HG02678 (cell line): Measurements from ENCODE around the gene LCN15.
"Not testable (repeated sequence)": the region's sequence is repeated elsewhere in the genome, so short reads cannot be mapped to it uniquely, and the experiment has no call there.

ENCODE experiments used
- ATAC-seq: cut with Tn5 transposase; IDR thresholded peaks from one replicate; pipeline ENCODE4 v1.9.1; 2021; ENCODE audit warnings: mild to moderate bottlenecking, moderate library complexity; ENCODE audit not compliant: unreplicated experiment

Gene LCN15

DNA sequence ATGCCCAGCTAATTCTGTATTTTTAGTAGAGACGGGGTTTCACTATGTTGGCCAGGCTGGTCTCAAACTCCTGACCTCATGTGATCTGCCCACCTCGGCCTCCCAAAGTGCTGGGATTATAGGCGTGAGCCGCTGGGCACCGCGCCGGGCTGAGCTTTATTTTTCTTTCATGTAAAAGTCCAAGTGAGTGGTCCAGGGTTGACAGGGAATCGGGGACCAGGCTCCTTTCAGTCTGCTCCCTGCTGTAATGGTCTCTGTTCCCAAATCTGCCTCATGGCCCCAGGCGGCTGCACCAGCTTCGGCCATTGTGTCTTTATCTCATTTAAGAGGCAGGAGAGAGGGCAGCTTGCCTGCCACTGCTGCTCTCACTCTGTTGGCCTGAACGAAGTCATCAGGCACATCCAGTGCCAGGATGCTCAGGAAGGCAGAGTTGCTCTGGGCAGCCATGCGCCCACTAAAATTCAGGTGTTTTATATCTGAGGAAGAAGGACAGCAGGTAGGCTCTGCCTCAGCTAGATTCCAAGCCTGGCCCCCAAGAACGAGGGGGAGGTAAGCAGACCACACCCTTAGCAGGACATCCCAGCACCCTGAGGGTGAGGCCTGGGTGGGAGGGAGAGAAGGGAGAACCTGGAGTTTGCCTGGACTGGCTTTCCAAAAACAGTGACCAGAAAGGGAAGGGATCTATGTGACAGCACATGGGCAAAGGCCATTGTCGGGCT lies 30.1 kb upstream of the LCN15 start:
- ATAC-seq, result no peak

DNA sequence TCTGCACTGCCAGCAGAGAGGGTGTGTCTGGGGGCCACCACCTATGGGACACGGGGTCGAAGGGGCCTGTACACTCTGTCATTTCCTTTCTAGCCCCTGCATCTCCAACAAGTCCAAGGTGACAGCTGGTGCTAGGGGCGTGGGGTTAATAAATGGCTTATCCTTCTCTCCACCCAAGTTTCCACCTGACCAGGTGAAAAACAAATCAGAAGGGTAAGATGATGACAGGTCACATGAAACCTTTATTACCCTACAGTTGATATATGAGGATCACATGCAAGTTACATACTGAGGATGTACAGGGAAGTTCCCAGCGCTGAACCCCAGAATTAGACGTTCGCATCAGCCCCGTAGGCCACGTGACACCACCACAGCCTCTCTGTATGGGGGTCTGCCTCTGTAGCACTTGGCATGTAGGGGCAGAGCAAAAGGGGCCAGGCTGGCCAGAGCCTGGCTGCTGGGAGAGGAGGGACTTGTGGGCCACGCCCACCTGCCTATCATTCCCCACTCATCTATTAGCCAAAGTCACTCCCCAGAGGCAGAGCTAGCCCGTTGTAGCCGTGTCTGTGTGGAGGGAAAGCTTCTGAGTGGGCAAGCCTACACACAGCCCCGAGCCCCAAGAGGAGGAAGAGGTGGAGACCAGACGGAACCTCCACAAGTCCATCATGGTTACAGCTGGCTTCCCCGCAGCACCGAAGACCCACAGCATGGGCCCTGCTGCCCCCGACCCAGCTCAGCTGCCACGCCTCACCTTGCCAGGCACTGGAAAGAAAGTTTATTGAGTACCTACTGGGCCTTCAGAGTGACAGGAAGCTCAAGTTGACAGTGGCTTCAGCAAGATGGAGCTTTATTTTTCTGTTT lies 29.0 kb upstream of the LCN15 start:
- no peak for ATAC-seq

DNA sequence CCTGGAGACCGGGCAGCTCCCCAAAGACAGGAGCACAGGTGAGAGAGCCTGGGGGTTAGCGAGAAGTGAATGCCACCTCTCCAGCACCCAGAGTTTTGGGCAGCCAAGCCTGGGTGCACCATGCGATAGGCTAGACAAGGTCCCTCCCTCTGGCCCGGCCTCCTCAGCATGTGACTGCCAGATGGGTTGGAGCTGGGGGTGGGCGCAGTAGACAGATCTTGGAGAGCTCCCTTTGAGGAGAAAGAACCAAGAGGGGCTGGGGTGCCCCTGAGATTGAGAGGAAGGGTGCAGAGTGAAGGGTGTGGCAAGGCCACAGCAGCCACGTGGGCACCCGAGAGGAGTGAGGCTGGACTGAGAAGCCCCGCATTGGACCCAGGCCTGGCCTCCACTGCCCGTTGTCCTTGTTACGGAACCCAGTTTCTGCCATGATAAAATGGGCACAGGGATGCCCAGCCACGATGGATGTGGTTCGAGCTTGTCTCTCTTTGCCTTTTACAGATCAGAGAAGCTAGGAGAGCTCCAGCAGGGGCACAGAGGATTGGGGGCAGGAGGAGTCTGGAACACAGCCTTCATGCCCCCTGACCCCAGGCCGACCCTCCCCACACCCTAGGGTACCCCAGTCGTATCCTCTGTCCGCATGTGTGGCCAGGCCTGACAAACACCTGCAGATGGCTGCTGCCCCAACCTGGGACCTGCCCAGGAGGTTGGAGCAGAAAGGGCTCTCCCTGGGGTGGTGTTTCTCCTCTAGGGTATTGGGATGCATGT lies 28.2 kb upstream of the LCN15 start:
- ATAC-seq, result no peak

DNA sequence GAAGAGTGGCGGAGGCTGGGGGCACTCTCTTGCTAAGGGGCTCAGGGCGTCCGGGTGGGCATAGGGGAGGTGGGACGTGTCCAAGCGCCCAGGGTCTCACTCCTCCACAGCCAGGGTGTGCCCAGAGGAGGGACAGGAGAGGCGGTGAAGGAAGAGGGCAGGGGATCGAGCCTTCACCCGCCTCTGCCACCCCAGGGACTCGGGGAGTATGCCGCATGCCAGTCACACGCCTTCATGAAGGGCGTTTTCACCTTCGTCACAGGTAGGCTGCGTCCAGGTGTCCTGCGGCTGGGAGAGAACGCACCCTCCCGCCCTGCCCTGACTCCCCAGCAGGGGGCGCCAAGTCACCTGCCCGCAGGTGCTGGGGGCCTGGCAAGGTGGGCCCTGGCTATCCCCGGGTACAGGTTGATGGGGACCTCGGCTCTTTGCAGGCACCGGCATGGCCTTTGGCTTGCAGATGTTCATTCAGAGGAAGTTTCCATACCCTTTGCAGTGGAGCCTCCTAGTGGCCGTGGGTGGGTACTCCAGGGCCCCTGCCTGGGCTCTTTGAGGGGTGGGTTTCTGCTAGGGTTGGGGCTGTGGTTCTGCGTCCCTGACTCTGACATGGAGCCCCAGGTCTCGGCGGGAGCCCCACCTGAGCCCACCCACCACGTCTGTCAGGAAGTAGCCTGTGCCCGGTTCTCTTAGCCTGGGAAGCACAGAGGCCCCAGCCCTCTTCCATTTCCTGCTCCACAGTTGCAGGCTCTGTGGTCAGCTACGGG lies 27.4 kb upstream of the LCN15 start:
- peak; percentile 4 for ATAC-seq

DNA sequence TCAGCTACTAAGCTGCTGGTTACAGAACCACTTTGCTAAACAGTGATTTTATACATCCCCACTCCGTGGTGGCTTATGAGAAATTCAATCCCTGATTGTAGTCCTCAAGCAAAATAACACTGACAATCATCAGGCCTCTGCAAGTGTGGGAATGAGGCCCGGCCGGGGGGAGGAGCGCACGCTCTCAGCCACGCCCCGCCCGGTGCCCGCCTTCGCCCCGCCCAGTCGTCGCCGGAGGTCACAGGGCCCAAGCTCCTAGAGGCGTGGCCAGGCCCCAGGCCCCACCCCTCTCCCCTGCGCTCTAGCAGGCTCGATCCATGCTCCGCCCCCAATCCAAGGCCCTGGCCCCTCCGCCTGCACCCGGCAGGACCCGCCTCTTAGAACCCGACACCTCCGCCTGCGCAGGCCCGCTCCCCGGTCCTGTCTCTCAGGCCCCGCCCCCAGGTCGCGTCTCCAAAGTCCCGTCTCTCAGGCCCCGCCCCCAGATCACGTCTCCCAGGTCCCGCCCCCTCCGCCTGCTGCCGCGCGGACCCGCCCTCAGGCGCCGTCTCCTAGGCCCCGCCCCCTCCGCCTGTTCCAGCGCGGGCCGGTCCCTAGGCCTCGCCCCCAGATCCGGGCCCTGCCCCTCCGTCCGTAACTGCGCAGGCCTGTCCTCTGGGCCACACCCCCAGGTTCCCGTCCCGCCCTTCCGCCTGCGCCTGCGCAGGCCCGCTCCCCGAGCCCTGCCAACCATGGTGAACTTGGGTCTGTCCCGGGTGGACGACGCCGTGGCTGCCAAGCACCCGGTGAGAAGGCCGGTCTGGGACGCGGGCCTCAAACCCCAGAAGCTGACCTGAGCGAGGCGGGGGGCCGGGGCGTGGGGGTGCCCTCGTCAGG lies 26.6 kb upstream of the LCN15 start, which contains the start of gene TMEM141:
TMEM141 (plus strand) TSS at position 705 of the 876 bp plus-strand sequence; CDS start at position 732, 27 bp downstream.
- peak; percentile 82 for ATAC-seq

DNA sequence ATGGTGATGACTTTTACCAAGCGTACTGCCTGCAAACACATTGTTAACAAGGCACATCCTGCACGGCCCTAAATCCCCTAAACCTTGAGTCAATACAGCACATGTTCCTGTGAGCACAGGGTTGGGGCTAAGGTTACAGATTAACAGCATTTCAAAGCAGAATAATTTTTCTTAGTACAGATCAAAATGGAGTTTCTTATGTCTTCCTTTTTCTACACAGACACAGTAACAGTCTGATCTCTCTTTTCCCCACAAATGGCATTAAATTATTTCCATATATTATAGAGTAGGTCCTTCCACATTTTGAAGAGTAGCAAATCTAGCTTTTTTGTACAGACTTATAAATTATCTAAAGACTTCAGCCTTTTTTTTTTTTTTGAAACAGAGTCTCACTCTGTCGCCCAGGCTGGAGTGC lies 25.2 kb upstream of the LCN15 start:
- no peak for ATAC-seq

DNA sequence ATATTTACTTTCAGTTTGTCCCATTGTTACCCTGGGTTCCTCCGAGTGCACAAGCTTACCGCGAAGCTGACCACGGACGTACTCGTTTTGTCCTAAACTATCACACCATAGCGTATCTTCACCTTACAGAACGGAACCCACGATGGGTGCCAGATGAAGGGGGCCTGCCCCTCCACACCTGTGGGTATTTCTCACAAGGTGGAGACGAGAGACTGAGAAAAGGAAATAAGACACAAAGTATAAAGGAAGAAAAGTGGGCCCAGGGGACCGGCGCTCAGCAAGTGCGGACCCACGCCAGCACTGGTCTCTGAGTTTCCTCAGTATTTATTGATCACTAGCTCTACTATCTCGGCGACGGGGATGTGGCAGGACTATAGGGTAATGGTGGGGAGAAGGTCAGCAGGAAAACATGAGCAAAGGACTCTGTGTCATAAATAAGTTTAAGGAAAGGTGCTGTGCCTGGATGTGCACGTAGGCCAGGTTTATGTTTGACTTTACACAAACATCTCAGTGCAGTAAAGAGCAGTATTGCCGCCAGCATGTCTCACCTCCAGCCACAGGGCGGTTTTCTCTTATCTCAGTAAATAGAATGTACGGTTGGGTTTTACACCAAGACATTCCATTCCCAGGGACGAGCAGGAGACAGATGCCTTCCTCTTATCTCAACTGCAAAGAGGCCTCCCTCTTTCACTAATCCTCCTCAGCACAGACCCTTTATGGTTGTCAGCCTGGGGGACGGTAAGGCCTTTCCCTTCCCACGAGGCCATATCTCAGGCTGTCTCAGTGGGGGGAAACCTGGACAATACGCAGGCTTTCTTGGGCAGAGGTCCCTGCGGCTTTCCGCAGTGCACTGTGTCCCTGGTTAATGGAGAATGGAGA lies 24.6 kb upstream of the LCN15 start:
- ATAC-seq, result not testable (repeated sequence)

DNA sequence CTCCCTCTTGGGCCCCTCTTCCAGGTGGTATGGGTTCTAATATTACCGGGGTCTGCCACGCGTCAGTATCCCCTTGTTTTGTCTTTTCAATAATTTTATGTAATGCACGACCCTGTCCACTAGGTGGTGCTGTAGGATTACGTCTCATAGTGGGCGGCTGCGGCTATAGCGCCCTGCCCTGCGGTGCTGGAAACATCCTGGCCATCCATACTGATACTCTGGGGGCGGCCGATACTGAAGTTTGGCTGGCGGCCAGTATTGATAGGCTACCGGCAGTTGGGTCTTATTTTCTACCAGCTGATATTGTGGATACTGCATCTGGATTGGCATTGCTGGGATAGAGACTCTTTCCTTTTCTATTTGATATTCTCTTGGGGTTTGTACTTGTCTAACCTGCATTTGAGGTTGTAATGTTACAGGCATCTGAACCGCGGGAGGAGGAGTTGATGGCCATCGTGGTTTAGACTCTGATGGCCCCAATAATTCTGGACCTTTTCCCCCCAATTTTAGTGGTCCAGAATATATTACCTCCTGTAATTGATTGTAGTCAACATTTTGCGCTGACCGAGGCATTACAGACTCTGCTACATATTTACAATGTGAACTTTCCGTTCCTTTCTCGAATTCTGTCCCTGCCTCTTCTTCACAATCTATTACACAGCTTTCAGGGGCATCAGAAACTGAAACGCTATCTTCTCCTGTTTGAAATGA lies 23.5 kb upstream of the LCN15 start:
- ATAC-seq, result no peak

DNA sequence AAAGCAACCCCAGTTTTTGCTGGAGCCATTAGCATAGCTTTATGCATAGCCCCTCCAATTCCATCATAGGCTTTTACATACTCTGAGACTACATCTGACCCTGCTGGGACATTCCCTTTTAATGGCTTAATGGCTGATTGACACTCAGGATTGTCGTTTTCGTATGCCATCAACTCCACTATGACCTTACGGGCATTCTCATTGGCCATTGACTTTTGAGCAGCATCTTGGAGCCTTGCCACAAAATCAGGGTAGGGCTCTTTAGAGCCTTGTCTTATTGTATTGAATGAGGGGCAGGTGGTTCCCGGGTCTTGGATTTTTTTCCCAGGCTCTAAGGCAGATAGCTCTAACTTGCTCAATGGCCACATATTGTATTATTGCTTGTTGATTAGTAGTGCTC lies 22.7 kb upstream of the LCN15 start:
- not testable (repeated sequence) for ATAC-seq

DNA sequence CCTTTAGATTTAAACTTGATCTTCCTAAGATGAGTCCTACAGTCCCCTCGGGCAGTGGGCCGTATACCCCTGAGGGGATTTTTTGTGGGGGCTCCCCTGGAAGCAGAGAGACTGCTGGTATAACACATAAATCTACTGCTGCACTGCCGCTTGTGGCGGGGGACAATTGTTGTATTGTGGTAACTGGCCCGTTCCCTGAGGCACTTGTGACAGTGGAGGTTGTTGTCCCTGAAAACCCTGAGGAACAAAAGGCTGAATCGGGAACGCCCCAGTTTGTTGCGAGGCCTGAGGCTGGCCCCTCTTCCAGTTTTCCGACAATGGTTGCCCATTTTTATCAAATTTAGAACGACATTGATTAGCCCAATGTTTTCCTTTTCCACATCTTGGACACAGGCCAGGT lies 22.1 kb upstream of the LCN15 start:
- ATAC-seq, result no peak

DNA sequence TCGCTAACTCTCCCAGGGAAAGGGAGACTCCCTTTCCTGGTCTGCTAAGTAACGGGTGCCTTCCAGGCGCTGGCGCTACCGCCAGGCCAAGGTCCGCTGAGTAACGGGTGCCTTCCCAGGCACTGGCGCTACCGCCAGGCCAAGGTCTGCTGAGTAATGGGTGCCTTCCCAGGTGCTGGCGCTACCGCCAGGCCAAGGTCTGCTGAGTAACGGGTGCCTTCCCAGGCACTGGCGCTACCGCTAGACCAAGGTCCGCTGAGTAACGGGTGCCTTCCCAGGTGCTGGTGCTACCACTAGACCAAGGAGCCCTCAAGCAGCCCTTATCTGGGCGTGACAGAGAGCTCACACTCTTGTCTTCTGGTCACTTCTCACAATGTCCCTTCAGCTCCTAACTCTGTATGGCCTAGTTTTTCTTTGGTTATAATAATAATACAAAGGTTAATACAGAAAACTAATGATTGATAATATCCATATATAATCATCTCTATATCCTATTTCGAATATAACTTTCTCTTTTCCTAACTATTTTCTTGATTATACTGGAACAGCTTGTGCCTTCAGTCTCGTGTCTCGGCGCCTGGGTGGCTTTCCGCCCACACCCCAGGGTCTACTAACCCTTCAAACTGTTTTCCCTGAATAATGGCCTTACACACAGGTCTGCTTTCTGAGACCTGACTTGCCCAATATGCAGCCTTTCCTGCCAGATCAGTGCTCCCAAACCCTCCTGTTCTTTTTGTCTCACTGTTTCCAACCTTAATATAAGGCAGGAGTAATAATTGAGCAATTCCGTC lies 21.4 kb upstream of the LCN15 start:
- ATAC-seq, result not testable (repeated sequence)

DNA sequence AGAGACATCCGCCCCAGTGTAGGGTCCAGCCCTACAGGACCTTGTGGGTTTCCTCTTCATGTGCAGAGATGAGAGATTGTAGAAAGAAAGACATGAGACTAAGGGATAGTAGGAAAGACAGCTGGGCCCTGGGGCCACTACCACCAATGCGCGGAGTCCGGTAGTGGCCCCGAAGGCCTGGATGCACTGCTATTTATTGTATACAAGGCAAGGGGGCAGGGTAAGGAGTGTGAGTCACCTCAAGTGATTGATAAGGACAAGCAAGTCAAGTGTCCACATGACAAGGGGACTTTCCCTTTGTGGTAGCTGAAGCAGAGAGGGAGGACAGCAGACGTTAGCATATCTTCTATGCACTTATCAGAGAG lies 20.7 kb upstream of the LCN15 start:
- ATAC-seq, result no peak

DNA sequence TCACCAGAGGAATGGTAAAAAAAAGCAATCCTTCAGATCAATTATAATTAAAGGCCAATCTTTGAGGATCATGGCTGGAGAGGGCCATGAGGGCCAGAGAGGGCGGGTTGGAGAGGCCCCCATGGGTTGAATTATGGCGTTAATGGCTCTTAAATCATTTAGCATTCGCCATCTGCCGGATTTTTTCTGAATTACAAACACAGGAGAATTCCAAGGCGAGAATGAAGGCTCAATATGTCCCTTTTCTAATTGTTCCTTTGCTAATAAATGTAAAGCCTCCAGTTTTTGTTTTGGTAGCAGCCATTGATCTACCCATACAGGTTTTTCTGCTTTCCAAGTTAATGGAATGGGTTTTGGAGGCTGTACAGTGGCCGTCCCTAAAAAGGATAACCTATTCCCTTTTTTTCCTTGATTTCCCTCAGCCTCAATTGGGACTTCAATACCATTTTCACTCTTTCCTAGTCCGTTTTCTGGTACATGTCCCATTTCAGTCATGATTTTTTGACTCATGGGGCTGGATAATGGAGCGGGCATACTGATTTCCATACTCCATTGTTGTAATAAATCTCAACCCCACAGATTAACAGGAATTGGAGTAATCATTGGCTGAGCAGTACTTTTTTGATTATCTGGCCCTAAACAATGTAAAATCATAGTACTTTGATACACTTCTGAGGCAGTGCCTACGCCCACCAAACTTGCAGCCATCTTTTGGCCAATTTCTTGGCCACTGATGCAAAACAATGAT lies 20.1 kb upstream of the LCN15 start:
- no peak for ATAC-seq

DNA sequence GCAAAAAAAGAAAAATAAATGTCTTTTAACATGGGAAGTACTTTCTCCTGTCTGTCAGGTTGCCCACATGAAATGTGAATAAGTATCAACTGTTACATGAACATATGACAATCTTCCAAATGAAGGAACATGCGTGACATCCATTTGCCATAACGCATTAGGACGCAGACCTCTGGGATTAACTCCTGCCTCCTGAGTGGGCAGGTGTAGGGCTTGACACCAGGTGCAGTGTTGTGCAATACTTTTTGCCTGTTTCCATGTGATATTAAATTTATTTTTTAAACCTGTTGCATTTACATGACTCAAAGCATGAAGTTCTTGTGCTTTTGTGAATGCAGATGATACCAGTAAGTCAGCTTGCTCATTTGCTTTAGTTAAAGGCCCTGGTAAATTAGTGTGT lies 18.1 kb upstream of the LCN15 start:
- ATAC-seq, result no peak

DNA sequence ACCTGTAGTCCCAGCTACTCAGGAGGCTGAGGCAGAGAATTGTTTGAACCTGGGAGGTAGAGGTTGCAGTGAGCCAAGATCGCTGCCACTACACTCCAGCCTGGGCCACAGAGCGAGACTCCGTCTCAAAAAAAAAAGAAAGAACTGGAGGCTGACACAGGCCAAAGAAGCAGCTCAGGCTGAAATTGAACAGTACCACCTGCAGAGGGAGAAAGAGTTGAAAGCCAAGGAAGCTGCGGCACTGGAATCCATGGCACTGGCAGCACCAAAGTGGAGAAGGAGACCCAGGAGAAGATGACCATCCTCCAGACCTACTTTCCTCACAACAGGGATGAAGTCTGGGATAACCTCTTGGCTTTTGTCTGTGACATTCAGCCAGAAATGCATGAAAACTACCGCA lies 15.5 kb upstream of the LCN15 start:
- no peak for ATAC-seq

DNA sequence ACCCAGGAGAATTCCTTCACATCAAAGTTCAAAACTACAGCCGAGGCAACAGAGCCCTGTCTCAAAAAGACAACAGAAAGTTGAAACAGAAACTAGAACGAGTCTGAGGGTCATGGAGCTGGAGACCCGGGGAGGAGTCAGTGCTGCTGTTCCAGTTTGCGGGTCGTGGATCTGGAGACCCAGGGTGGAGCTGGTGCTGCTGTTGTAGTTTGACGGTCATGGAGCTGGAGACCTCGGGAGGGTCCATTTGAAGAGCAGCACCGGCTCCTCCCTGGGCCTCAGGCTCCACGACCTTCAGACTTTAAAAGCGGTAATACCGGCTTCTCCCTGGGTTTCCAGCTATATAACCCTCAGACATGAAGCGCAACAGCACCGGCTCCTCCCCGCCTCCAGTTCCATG lies 13.0 kb upstream of the LCN15 start:
- ATAC-seq, result no peak

DNA sequence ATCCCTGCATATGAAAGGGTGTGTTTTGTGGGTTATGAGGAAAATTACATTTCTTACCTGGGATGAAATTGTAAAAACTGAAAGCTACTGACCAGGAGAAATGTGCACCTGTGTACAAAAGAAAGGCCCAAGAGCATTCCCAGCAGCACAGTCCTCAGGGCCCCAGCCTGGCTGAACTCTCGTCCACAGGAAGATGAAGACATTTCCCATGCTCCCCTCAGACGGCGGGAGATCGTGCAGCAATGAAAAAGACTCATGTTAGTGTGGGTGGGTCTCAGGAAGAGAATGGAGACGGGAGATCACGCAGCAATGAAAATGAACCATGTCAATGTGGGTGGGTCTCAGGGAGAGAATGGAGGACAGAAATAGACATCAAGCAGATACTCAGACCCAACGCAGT lies 12.6 kb upstream of the LCN15 start:
- ATAC-seq, result no peak
